HG03342 (cell line): ENCODE measurements around the gene MSMP.
A peak's percentile ranks its signal among the peaks of the same experiment; 100 is the strongest.

Experiments used
- ATAC-seq: cut with Tn5 transposase; IDR thresholded peaks from one replicate; pipeline ENCODE4 v1.9.1; 2021; ENCODE audit warnings: mild to moderate bottlenecking, moderate library complexity; ENCODE audit not compliant: unreplicated experiment

Gene MSMP

DNA sequence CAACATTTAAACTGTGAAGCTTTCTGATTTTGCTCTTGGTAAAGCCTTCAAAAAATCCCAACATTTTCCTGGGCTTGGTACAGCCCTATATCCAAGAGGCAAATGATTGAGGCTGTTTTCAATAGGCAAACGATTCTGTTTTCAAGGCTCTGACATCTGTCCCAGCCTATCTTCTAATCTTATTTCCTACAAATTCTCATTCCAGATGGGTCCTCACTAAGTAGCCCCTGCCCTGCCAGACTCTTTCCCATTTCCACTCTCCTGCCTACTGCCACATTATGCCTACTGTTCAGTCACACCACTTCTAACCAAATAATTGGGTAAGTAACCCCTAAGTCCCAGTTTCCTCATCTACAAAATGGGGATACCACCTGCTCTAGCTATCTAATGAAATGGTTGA lies 8.5 kb downstream of the MSMP start:
- no peak for ATAC-seq

DNA sequence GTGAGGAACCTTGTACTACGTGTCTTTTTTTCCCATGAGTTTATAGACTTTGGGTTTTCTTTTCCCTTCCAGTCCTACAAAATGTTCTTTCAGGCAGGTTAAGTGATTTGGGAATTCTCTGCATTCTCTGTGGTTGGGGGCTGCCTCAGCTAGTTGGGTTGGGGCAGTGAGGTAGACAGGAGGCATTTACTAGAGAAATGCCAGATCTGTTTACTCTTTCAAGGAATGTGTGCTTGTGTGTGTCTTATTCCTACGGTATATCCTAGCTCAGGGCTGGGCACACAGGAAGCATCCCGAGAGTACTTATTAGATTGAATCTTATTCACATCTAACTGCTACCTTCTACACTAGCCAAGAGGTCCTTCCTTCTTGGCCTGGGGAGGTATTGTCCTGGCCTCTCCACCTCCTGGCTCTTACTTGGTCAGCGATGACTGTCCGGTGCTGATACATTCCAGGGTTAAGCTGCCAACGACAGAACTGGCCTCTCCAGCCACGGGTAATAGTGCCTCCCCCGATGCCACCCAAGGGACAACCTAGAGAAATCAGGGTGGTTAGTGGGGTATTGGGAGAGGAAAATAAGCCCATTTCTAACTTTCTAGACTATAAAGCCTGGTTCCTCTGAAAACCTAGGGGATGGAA lies 10.1 kb downstream of the MSMP start:
- ATAC-seq: no peak

DNA sequence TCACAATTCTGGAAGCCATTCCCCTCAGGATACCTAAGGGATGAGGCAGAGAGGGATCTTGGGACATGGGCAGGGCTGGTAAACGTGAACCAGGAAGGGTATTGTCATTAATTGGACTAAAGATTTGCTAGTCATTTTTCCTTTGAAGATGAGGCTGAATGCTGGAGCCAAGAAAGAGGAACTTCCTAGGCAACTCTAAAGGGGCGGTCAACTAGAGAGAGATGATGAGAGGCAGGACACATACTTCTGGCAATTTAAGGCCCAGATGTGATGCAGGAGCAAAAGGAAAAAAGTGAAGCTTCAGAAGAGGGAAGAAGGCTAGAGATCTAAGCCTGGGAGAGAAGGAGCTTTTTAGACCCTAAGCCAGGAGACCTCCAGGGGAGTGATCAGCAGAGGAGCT lies 10.6 kb downstream of the MSMP start:
- no peak for ATAC-seq

DNA sequence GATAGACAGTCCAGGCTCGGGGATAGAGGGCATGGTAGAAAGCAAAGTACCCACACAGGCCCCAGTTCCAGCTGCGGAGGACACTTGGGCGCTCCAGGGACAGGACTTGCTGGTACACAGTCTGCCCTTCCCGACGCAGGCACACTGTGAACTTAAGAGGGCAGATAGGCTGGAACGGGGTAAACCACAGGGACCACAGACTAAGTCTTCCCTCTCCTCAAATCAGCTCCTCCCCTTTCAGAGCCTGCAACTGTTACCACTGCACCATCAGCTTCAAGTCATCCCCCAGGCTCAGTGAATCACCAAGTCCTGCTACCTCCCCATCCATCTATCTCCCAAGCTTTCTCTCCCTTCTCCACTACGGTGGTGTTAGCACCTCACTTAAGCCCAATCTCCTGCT lies 12.3 kb downstream of the MSMP start:
- ATAC-seq: no peak

DNA sequence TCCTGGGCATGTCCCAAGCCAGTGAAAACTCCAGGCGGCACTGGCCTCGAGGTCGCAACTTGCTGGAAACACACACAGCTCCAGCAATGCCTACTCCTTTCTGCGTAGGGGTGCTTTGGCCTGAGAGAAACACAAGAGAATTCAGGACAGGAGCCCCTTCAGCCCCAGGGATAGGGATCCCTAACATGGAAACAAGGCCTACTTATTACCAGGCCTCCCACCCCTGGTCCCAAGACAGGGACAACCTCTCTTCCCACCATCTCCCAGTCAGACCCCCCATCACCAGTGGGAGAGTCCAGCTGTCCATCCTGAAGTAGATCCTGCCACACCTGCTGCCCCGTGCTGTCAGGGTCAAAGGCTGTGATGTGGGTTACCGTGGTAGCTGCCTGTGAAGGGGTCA lies 13.8 kb downstream of the MSMP start:
- no peak for ATAC-seq

DNA sequence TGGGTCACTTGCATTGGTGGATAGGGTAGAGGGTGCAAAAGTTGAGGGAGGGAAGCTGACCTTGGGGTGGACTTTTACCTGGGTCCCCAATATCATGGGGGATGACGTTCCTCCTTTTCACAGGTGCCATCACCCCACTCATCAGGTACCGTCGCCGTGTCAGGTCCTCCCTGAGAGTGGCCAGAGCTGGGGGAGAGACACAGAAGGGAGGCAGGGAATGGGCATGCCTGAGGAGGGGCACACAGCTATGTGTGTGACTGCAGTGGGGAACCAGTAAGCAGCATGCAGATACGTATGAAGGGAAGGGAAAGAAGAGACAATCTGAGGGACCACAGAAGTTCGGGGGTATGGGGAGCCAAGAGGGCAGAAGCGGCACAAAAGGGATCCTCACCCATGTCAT lies 15.2 kb downstream of the MSMP start:
- no peak for ATAC-seq

DNA sequence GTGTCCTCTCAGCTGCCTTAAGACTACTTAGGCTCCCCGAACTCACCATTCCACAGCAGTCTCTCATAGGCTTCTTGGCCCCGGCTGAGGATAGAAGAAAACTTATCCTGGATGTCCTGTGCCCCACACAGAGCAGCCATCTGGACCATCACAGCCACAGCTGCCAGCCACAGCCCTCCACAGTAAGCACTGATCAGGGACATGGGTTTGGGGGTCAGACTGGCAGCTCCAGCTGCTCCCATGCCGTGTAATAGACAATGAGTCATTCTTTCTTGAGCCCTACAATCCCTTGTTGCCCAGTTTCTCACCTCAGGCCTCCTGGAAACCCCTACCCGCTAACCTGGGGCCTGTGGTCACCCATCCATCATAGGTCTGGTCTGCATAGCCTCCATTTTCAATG lies 15.9 kb downstream of the MSMP start:
- ATAC-seq: no peak

DNA sequence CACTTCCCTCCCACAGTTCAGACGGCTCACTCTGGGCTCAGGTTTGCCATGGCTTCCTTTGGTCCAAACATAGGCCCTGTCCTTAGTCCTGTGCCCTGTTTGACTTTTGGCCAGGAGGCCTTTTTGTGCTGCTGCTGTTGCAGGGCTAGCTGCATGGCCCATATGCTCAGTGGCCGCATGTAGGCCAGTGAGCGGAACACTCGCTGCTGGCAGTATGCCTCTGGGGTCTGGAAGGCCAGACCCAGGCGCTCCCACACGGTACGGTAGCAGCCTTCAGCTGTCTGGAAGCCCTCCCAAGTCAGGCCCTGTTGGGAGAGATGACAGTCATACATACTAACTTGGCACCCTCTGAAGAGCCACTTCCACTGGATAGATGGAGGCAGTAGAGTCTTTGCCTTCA lies 16.9 kb downstream of the MSMP start:
- no peak for ATAC-seq

DNA sequence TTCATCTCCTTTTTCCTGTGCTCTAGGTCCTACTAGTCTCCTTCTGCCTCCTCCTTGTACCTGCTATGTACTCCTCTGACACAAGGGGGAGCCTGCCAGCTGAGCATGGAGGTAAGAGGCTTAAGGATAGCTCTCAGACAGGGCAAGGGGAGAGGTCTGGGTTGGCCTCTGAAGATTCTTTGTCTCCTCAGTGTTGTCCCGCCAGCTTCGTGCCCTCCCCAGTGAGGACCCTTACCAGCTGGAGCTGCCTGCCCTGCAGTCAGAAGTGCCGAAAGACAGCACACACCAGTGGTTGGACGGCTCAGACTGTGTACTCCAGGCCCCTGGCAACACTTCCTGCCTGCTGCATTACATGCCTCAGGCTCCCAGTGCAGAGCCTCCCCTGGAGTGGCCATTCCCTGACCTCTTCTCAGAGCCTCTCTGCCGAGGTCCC lies 17.9 kb downstream of the MSMP start:
- ATAC-seq: peak; percentile 18

DNA sequence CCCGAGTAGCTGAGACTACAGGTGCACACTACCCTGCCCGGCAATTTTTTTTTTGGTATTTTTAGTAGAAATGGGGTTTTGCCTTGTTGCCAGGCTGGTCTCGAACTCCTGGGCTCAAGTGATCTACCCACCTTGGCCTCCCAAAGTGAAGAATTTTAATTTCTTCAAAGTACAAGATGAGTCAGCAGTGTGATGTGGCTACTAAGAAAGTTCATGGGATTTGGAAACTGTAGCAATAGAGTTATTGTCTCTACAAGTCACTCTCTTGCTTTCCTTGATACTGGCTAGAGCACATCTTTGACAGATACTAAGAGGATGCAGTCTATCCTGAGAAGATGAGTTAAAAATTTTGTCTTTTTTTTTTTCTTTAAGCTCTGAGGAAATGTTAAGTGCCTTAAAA lies 20.0 kb downstream of the MSMP start:
- no peak for ATAC-seq

DNA sequence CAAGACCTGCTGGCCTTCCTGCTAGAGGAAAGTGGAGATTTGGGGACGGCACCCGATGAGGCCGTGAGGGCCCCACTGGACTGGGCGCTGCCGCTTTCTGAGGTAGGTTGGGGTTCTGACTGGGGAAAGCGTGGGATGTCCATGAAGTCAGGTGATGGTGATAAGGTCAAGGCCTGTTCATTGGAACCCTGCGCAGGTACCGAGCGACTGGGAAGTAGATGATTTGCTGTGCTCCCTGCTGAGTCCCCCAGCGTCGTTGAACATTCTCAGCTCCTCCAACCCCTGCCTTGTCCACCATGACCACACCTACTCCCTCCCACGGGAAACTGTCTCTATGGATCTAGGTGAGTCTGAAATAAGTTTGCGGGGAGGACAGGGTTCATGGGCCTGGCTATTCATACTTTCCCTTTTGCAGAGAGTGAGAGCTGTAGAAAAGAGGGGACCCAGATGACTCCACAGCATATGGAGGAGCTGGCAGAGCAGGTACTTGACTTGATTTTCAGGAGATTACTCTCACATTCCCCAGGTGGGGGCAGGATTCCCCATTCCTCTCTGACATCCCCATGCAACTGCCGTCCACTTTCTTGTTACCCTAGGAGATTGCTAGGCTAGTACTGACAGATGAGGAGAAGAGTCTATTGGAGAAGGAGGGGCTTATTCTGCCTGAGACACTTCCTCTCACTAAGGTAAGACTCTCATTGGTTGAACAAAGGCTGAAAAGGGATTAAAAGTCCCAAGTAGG lies 21.1 kb downstream of the MSMP start:
- no peak for ATAC-seq

DNA sequence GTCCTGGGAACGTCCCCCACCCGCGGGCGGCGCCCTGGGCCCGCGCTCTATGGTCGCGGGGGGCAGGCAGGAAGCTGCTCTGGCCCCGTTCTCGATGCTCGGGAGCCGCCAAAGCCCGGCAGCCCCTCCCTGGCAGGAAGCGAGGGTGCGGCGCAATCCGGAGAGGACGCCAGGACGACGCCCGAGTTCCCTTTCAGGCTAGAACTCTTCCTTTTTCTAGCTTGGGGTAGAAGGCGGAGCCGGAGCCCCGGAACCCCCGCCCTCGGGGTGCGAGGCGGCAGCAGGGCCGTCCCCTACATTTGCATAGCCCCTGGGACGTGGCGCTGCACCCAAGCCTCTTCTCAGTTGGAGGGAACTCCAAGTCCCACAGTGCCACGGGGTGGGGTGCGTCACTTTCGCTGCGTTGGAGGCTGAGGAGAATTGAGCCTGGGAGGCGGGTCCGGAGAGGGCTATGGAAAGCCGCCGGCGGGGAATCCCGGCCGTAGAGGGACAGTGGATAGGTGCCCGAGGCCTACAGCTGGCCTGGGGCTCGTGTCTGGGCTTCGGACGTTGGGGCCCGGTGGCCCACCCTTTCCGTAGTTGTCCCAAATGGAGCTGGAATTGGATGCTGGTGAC lies 21.8 kb downstream of the MSMP start, which contains the start of the genes CREB3 and TLN1:
TSS of gene CREB3 (plus strand) at position 482 of the 615 bp plus-strand sequence. CDS start at position 589, 107 bp downstream.
TSS of gene TLN1 (minus strand) at position 11 of the 615 bp plus-strand sequence. CDS start 6,501 bp downstream, outside the sequence.
- peak; percentile 79 for ATAC-seq

DNA sequence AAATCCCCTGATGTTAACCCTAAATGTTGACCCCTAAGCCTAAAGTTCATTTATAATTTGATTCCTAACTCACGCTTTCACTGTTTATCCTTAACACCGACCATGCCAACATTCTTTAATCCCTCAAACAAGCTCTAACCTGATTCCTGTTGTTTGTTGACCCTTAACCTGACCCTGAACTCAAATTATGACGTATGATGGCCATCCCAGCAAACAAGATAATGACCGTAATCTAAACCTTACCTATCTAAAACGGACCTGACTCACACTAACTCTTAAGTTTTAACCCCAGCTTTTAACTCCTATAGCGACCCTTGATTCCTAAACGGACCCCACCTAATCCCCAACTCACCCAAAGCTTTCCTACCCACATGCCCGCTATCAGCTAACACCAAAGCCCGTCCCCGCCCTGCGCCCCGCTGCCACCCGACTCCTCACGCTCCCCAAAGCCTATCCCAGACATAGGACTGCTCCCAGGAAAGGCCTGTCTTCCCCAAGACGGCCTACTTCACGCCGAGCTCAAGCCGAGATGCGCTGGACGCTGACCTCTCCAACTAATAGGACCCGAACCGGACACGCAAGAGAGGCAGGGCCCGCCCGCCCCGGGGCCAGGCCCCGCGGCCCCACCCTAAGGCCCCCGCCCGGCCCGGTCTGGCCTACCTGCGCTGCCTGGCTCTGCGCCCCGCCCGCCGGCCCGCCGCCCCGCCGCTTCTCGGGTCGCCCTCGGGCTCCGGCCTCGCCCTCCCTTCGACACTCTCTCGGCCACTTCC lies 22.5 kb downstream of the MSMP start:
- no peak for ATAC-seq

DNA sequence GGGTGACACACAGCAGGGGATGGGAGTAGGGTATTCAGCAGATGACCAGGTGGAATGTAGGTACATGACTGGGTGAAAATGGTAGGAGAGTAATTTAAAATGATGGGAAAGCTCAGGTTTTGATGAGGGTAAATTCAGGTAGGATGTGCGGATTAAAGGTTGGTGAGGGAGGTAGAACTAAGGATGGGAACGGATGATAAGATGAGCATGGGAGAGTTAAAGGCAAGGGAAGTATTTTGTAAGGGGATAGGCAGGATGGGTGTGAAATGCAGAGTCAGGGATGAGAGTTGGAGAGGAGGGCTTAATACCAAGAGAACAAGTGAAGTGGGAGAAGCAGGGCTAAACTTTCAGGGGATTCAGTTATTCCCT lies 23.6 kb downstream of the MSMP start:
- ATAC-seq: no peak

DNA sequence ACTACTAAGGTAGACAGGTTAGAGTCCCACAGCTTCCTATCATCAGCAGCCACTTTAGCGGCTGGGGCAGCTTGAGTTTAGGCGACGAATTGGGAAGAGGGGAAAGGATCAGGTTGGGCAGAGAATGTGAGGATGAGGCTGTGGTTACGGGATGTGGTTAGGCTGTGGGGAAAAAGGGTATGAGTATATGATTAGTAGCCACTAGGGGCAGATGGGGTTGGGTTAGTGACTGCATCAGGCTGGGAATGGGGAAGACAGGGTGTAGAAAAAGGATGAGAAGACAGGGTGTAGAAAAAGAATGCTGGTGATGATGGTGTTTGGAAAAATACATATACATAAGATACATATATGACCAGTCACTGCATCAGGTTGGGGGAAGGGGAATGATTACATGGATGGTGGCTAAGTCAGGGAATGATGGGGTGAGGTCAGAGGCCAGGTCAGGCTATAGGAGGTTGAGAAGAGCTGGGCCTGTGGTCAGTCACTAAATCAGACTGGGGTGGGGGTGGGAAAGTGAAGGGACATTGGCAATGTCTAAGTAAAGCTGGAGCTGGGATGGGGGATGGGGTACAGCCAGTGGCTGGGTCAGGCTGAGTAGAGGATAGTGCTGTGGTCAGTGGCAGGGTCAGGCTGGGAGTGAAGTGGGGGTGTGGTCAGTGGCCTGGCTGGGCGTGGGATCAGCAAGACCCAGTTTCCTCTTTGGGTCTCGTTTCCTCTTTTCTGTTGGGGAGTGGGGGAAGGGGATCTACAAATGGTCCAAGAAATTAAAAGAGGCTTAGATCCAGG lies 24.2 kb downstream of the MSMP start:
- ATAC-seq: no peak

DNA sequence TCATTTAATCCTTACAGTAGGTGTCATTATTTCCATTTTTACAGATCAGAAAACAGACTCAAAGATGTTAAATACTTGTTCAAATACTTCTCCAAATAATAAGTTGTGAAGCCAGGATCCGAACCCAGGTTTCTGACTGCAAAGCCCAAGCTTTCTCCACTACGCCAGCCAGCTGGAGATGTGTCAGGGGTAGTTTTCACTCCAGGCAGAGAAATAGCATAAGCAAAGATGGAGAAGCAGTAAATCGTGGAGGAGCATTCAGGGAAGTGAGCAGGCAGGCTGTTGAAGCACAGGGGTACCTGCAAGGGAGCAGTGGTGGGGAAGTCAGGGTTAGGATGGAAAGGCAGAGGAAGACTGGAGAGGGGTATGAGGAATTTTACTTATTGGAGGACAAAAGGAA lies 25.0 kb downstream of the MSMP start:
- ATAC-seq: no peak

DNA sequence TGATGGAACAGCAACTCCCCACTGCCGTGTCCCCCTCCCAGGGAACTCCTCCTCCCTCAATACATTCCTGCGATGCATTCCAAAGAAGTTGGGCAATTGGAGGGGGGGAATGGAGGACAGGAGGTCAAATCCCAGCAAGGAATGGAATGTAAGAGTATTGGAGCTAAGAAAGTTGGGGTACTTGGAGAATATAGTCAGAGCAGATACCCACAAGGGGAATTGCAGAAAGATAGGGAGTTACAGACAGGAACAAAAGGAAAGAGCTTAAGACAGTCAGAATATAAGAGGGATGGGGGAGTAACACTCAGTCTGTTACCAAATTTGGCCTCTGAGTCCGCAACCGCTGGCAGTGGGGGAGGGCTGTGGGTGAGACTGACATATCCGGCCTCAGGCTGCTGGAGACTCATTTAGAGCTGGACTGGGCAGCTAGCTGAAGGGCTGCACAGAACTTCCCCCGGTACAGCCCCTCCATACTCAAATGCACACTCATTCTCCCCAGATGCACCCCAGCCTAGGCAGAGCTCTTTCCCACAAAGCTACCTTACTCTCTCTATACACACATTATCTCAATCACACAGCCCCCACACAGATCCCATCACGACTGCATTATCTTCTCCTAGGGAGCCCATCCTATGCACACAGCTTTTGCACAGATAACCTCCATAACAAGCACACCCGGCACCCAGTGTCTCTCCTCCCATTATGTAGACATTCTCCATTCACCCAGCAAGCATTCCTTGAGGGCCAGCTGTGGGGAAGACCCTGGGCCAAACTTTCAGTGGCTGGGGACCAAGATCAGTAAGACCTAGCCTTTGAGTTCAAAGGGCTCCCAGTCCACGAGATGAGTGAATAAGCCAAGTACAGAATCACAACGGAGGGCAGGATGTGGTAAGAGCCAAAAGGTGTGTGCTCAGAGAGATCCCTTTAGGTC lies 25.8 kb downstream of the MSMP start:
- no peak for ATAC-seq

DNA sequence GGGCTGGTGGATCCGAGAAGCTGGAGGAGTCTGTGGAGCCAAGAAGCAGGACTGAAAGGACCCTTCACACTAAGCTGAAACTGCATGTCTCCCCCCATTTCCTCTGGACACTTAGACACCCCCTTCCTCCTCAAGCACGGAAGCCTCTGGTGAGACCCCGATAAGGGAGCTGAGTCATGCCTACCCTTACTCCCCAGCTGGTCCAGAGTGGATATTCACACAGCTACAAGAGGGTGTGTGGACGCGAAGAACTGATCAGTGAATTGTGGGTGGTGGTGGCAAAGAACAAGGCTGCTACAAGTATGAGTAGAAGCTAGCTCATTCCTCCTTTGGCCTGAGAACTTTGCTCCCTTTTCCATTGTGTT lies 26.4 kb downstream of the MSMP start:
- no peak for ATAC-seq

DNA sequence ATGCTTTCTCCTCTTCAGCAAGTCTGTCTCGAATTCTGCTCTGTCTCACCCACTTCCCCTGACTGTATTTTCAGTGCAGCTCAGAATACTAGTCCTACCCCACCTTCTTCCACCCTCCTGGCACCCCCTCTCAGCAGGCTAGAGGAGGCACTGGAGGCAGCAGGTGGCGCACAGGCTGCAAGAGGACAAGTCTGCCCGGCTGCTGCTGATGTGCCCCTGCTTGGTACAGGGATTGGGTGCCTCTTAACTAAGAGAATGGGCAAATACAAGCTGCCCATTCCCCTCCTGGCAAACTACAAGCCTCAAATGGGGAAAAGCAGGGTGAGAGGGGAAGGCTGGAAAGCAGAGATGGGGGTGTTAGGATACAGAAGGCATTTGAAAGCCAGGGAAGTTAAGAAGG lies 27.1 kb downstream of the MSMP start:
- no peak for ATAC-seq

DNA sequence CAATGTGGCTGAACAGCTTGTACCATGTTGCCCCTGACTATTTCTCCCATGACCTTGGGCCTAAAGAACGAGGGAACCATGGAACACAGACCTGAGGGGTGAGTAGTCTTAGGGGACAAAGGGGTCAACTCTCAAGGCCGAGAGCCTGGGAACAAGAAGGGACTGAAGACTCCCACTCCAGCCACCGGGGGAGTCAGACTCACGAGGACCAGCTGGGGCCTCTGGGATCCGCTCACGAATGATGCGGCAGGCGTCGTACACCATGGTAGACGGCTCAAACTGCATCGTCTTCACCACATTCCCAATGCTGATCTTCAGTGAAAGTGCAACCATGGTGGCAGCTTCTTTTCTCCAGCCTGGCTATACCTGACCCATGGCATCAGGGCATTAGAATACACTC lies 28.7 kb downstream of the MSMP start:
- no peak for ATAC-seq
